LoVo (cell line): ENCODE data around the gene TMEM87A.
"Not testable (repeated sequence)": the region's sequence is repeated elsewhere in the genome, so short reads cannot be mapped to it uniquely, and the experiment has no call there.

ENCODE experiments used
- DNase-seq: peaks from one replicate; pipeline ENCODE4 v3.0.0-alpha.2; 2016; ENCODE audit warnings: low spot score

The TMEM87A gene

GRCh38 chr15:42270551-42270950, 2.7 kb downstream of the TMEM87A start:
- DNase-seq, result peak; percentile 2

- no peak for DNase-seq
Observed at GRCh38 chr15:42267286-42267685, 5.9 kb downstream of the TMEM87A start.

GRCh38 chr15:42264795-42265194, 8.4 kb downstream of the TMEM87A start:
- no peak for DNase-seq

- DNase-seq, result no peak
Observed at GRCh38 chr15:42253300-42253699, 19.9 kb downstream of the TMEM87A start.

GRCh38 chr15:42240823-42241222, 32.4 kb downstream of the TMEM87A start:
- DNase-seq, result no peak

- DNase-seq, result no peak
Observed at GRCh38 chr15:42239528-42240182, 33.6 kb downstream of the TMEM87A start.

- no peak for DNase-seq
Observed at GRCh38 chr15:42233107-42233506, 40.1 kb downstream of the TMEM87A start.

GRCh38 chr15:42232606-42233005, 40.6 kb downstream of the TMEM87A start:
- no peak for DNase-seq

- no peak for DNase-seq
Observed at GRCh38 chr15:42231088-42231487, 42.1 kb downstream of the TMEM87A start.

GRCh38 chr15:42228981-42229380, 44.3 kb downstream of the TMEM87A start:
- DNase-seq, result not testable (repeated sequence)

GRCh38 chr15:42228036-42228435, 45.2 kb downstream of the TMEM87A start:
- no peak for DNase-seq

GRCh38 chr15:42226648-42227047, 46.6 kb downstream of the TMEM87A start:
- DNase-seq, result no peak

GRCh38 chr15:42220216-42220615, 53.0 kb downstream of the TMEM87A start:
- DNase-seq, result no peak

- DNase-seq, result no peak
Observed at GRCh38 chr15:42218953-42219592, 54.2 kb downstream of the TMEM87A start.

GRCh38 chr15:42217568-42217967, 55.7 kb downstream of the TMEM87A start:
- DNase-seq, result no peak

GRCh38 chr15:42215913-42216829, 57.1 kb downstream of the TMEM87A start:
- DNase-seq, result no peak

- no peak for DNase-seq
Observed at GRCh38 chr15:42214600-42214999, 58.6 kb downstream of the TMEM87A start.

- no peak for DNase-seq
Observed at GRCh38 chr15:42213511-42213910, 59.7 kb downstream of the TMEM87A start.

GRCh38 chr15:42210696-42211095, 62.5 kb downstream of the TMEM87A start:
- no peak for DNase-seq

GRCh38 chr15:42207674-42208579, 65.3 kb downstream of the TMEM87A start, which contains the start of gene VPS39:
TSS of gene VPS39 (minus strand) at chr15:42208304. CDS start at chr15:42208153, 151 bp downstream.
- DNase-seq, result peak; percentile 89

GRCh38 chr15:42206406-42206805, 66.8 kb downstream of the TMEM87A start:
- DNase-seq, result no peak

GRCh38 chr15:42203891-42204290, 69.3 kb downstream of the TMEM87A start:
- DNase-seq, result no peak
